ENCODE measurements around the gene MCRIP1. TPM values are rescaled to one million over a fixed set of nuclear protein-coding genes. Genes with fewer than 3 reads are reported as not detected.
A peak's percentile ranks its signal among the peaks of the same experiment; 100 is the strongest.

Gene MCRIP1
- total and polyA plus RNA-seq, 4 experiments from 2014 or later: 65.8 to 87.2 (median 68.9) TPM

GRCh38 chr17:81821147-81821546 lies 11.9 kb downstream of the MCRIP1 start:
- Mint-ChIP-seq H3K4me3 (no peak overlapping the region), H3K4me1 (peaks cover 2 to 5% (median 3%) of the 10 kb centered on the region in 4 donors), H3K9me3 (no peaks in the 10 kb centered on the region), H3K36me3 (peaks cover 3 to 6% of the 10 kb centered on the region in 2 donors), H3K27ac (no peak overlapping the region), H3K27me3 (peaks cover 0 to 2% of the 10 kb centered on the region in 2 donors)
- CTCF ChIA-PET (ENCODE audit: partially characterized antibody): no interaction called here
- DNase-seq: no peak
- H3K4me1 ChIP-seq (ENCODE audit: insufficient read depth, low read length): peaks cover 6% of the 10 kb centered on the region
- H3K4me3 ChIP-seq (ENCODE audit: low read length in 2 of 2): no peak overlapping the region
- POLR2A ChIA-PET (ENCODE audit: partially characterized antibody): no interaction called here
- intact Hi-C loops (cut with micrococcal nuclease): no loop called here
- no peak overlapping the region for H3K27ac ChIP-seq (ENCODE audit: low read depth, low read length)
- no peaks in the 10 kb centered on the region for H3K9me3 ChIP-seq (ENCODE audit: control insufficient read depth in 1 of 2, low read length in 2 of 2)
- no peaks in the 10 kb centered on the region for H3K36me3 ChIP-seq (ENCODE audit: insufficient read depth, low read length)
- H3K27me3 ChIP-seq (ENCODE audit: insufficient read depth, low read length): no peaks in the 10 kb centered on the region

GRCh38 chr17:81819708-81820107 lies 13.4 kb downstream of the MCRIP1 start:
- no peak overlapping the region for H3K4me3 ChIP-seq (ENCODE audit: low read length in 2 of 2)
- H3K27ac ChIP-seq (ENCODE audit: low read depth, low read length): no peak overlapping the region
- Mint-ChIP-seq H3K36me3 (peaks cover 0 to 6% of the 10 kb centered on the region in 2 donors), H3K4me1 (peaks cover 0 to 2% (median 0%) of the 10 kb centered on the region in 4 donors), H3K27ac (no peak overlapping the region), H3K4me3 (no peak overlapping the region), H3K27me3 (peaks cover 0 to 2% of the 10 kb centered on the region in 2 donors), H3K9me3 (no peaks in the 10 kb centered on the region)
- peak in 1 of 5 donors; percentile 4 for DNase-seq
- H3K4me1 ChIP-seq (ENCODE audit: insufficient read depth, low read length): peaks cover 6% of the 10 kb centered on the region
- intact Hi-C loops (cut with micrococcal nuclease): no loop called here
- no peaks in the 10 kb centered on the region for H3K27me3 ChIP-seq (ENCODE audit: insufficient read depth, low read length)
- H3K9me3 ChIP-seq (ENCODE audit: control insufficient read depth in 1 of 2, low read length in 2 of 2): no peaks in the 10 kb centered on the region
- ChIA-PET POLR2A (ENCODE audit: partially characterized antibody) (no interaction called here), CTCF (ENCODE audit: partially characterized antibody) (no interaction called here)
- no peaks in the 10 kb centered on the region for H3K36me3 ChIP-seq (ENCODE audit: insufficient read depth, low read length)

- peaks cover 0 to 3% of the 10 kb centered on the region in 2 donors for H3K36me3 Mint-ChIP-seq
- no peaks in the 10 kb centered on the region for H3K27me3 ChIP-seq (ENCODE audit: insufficient read depth, low read length)
- H3K4me1 ChIP-seq (ENCODE audit: insufficient read depth, low read length): peaks cover 6% of the 10 kb centered on the region
- H3K27me3 Mint-ChIP-seq: peaks cover 0 to 2% of the 10 kb centered on the region in 2 donors
- DNase-seq: peak in 1 of 5 donors; percentile 27
- CTCF ChIA-PET (ENCODE audit: partially characterized antibody): no interaction called here
- H3K27ac Mint-ChIP-seq: no peak overlapping the region
- no peak overlapping the region for H3K27ac ChIP-seq (ENCODE audit: low read depth, low read length)
- no peak overlapping the region for H3K4me3 ChIP-seq (ENCODE audit: low read length in 2 of 2)
- H3K9me3 ChIP-seq (ENCODE audit: control insufficient read depth in 1 of 2, low read length in 2 of 2): no peaks in the 10 kb centered on the region
- H3K36me3 ChIP-seq (ENCODE audit: insufficient read depth, low read length): no peaks in the 10 kb centered on the region
- POLR2A ChIA-PET (ENCODE audit: partially characterized antibody): no interaction called here
- intact Hi-C loops (cut with micrococcal nuclease): no loop called here
- no peak overlapping the region for H3K4me3 Mint-ChIP-seq
- no peaks in the 10 kb centered on the region for H3K9me3 Mint-ChIP-seq
- H3K4me1 Mint-ChIP-seq: peaks cover 0 to 2% (median 0%) of the 10 kb centered on the region in 4 donors
Measured at GRCh38 chr17:81817758-81818147, 15.3 kb downstream of the MCRIP1 start.

GRCh38 chr17:81815646-81815986 lies 17.5 kb downstream of the MCRIP1 start:
- H3K9me3 ChIP-seq (ENCODE audit: control insufficient read depth in 1 of 2, low read length in 2 of 2): no peaks in the 10 kb centered on the region
- no peaks in the 10 kb centered on the region for H3K27me3 ChIP-seq (ENCODE audit: insufficient read depth, low read length)
- peaks cover 0 to 2% (median 0%) of the 10 kb centered on the region in 4 donors for H3K4me1 Mint-ChIP-seq

GRCh38 chr17:81814748-81815645 lies 18.1 kb downstream of the MCRIP1 start:
- Mint-ChIP-seq H3K27ac (no peak overlapping the region), H3K36me3 (no peaks in the 10 kb centered on the region), H3K4me3 (no peak overlapping the region), H3K27me3 (peaks cover 4 to 5% of the 10 kb centered on the region in 2 donors), H3K4me1 (peaks cover 0 to 2% (median 0%) of the 10 kb centered on the region in 4 donors), H3K9me3 (no peaks in the 10 kb centered on the region)
- Histone ChIP-seq H3K4me1 (ENCODE audit: insufficient read depth, low read length) (no peaks in the 10 kb centered on the region), H3K27ac (ENCODE audit: low read depth, low read length) (no peak overlapping the region), H3K27me3 (ENCODE audit: insufficient read depth, low read length) (no peaks in the 10 kb centered on the region), H3K36me3 (ENCODE audit: insufficient read depth, low read length) (no peaks in the 10 kb centered on the region), H3K4me3 (ENCODE audit: low read length in 2 of 2) (no peak overlapping the region), H3K9me3 (ENCODE audit: control insufficient read depth in 1 of 2, low read length in 2 of 2) (no peaks in the 10 kb centered on the region)
- intact Hi-C loops (cut with micrococcal nuclease): no loop called here
- ChIA-PET POLR2A (ENCODE audit: partially characterized antibody) (no interaction called here), CTCF (ENCODE audit: partially characterized antibody) (no interaction called here)
- DNase-seq: no peak

More at GRCh38 chr17:81815646-81815986, 17.5 kb downstream of the MCRIP1 start:
- H3K27me3 Mint-ChIP-seq: peaks cover 0 to 2% of the 10 kb centered on the region in 2 donors
- Histone ChIP-seq H3K27ac (ENCODE audit: low read depth, low read length) (no peak overlapping the region), H3K36me3 (ENCODE audit: insufficient read depth, low read length) (no peaks in the 10 kb centered on the region), H3K4me1 (ENCODE audit: insufficient read depth, low read length) (no peaks in the 10 kb centered on the region), H3K4me3 (ENCODE audit: low read length in 2 of 2) (no peak overlapping the region)
- POLR2A ChIA-PET (ENCODE audit: partially characterized antibody): no interaction called here
- H3K9me3 Mint-ChIP-seq: no peaks in the 10 kb centered on the region
- H3K4me3 Mint-ChIP-seq: no peak overlapping the region
- no peaks in the 10 kb centered on the region for H3K36me3 Mint-ChIP-seq
- no peak for DNase-seq
- intact Hi-C loops (cut with micrococcal nuclease): no loop called here
- CTCF ChIA-PET (ENCODE audit: partially characterized antibody): no interaction called here
- no peak overlapping the region for H3K27ac Mint-ChIP-seq

- POLR2A ChIA-PET (ENCODE audit: partially characterized antibody): no interaction called here
- no peaks in the 10 kb centered on the region for H3K36me3 ChIP-seq (ENCODE audit: insufficient read depth, low read length)
- DNase-seq: no peak
- peaks cover 0 to under 1% (median 0%) of the 10 kb centered on the region in 4 donors for H3K4me1 Mint-ChIP-seq
- no peaks in the 10 kb centered on the region for H3K27me3 ChIP-seq (ENCODE audit: insufficient read depth, low read length)
- H3K4me3 Mint-ChIP-seq: no peak overlapping the region
- H3K36me3 Mint-ChIP-seq: no peaks in the 10 kb centered on the region
- CTCF ChIA-PET (ENCODE audit: partially characterized antibody): no interaction called here
- intact Hi-C loops (cut with micrococcal nuclease): no loop called here
- H3K4me1 ChIP-seq (ENCODE audit: insufficient read depth, low read length): no peaks in the 10 kb centered on the region
- no peak overlapping the region for H3K4me3 ChIP-seq (ENCODE audit: low read length in 2 of 2)
- no peak overlapping the region for H3K27ac Mint-ChIP-seq
- no peak overlapping the region for H3K27ac ChIP-seq (ENCODE audit: low read depth, low read length)
- H3K9me3 ChIP-seq (ENCODE audit: control insufficient read depth in 1 of 2, low read length in 2 of 2): no peaks in the 10 kb centered on the region
- H3K27me3 Mint-ChIP-seq: peaks cover 9 to 11% of the 10 kb centered on the region in 2 donors
- H3K9me3 Mint-ChIP-seq: no peaks in the 10 kb centered on the region
Measured at GRCh38 chr17:81813861-81814683, 19.0 kb downstream of the MCRIP1 start.

GRCh38 chr17:81813371-81813684 lies 19.8 kb downstream of the MCRIP1 start:
- Histone ChIP-seq H3K9me3 (ENCODE audit: control insufficient read depth in 1 of 2, low read length in 2 of 2) (no peaks in the 10 kb centered on the region), H3K36me3 (ENCODE audit: insufficient read depth, low read length) (no peaks in the 10 kb centered on the region), H3K4me3 (ENCODE audit: low read length in 2 of 2) (no peak overlapping the region), H3K27me3 (ENCODE audit: insufficient read depth, low read length) (no peaks in the 10 kb centered on the region), H3K27ac (ENCODE audit: low read depth, low read length) (no peak overlapping the region), H3K4me1 (ENCODE audit: insufficient read depth, low read length) (no peaks in the 10 kb centered on the region)
- Mint-ChIP-seq H3K4me1 (no peaks in the 10 kb centered on the region), H3K27ac (no peak overlapping the region), H3K4me3 (no peak overlapping the region), H3K9me3 (no peaks in the 10 kb centered on the region), H3K27me3 (peaks cover 10 to 15% of the 10 kb centered on the region in 2 donors), H3K36me3 (no peaks in the 10 kb centered on the region)
- intact Hi-C loops (cut with micrococcal nuclease): no loop called here
- no peak for DNase-seq
- ChIA-PET POLR2A (ENCODE audit: partially characterized antibody) (no interaction called here), CTCF (ENCODE audit: partially characterized antibody) (no interaction called here)

Data from CD4-positive, alpha-beta memory T cell (primary cell).